H1 (cell line): ENCODE results near the gene MAGI1. TPM values are rescaled to one million over a fixed set of nuclear protein-coding genes. Genes with fewer than 3 reads are reported as not detected.

ENCODE experiments used
- CTCF ChIA-PET: fragments of 300-600 bp; sonication (Branson Sonifier 250); formaldehyde crosslinking; loops from one replicate; lab custom pipeline; 2021; ENCODE audit not compliant: partially characterized antibody; lab: Charles Lee
- POLR2A ChIA-PET: fragments of 300-600 bp; sonication (Branson Sonifier 250); formaldehyde crosslinking; loops from one replicate; lab custom pipeline; 2021; ENCODE audit warnings: inconsistent platforms; ENCODE audit not compliant: partially characterized antibody; lab: Charles Lee
- DNase-seq, 2 experiments: peaks; one replicate each; pipeline versions ENCODE4 v3.0.0 to v3.0.0-alpha.2; 2010 to 2022; ENCODE audit warnings: low spot score in 2 of 2, low read depth in 1 of 2, mixed read lengths in 1 of 2
- FAIRE-seq: peaks from 2 replicates; lab custom pipeline; 2011; peaks lifted over from hg19 to GRCh38; lab: Jason Lieb, UNC
- H2AFZ ChIP-seq: 2 replicates; pipeline ENCODE4 v1.8.1; 2012; ENCODE audit warnings: low read length, inconsistent platforms
- H2AK5ac ChIP-seq: 2 replicates; pipeline ENCODE4 v1.6.1; 2013; ENCODE audit warnings: low read depth, low read length
- H2BK120ac ChIP-seq: replicated peaks from 2 replicates; pipeline ENCODE3; 2013; ENCODE audit warnings: low read depth, low read length, inconsistent platforms
- H2BK12ac ChIP-seq: 2 replicates; pipeline ENCODE4 v1.6.1; 2013; ENCODE audit warnings: low read depth, low read length
- H2BK15ac ChIP-seq: 2 replicates; pipeline ENCODE4 v1.6.1; 2013; ENCODE audit warnings: low read length
- H2BK20ac ChIP-seq: 2 replicates; pipeline ENCODE4 v1.6.1; 2013; ENCODE audit warnings: low read length
- H2BK5ac ChIP-seq: 2 replicates; pipeline ENCODE4 v1.6.1; 2013; ENCODE audit warnings: low read depth, low read length
- H3K14ac ChIP-seq: 2 replicates; pipeline ENCODE4 v1.6.1; 2013; ENCODE audit warnings: inconsistent platforms; ENCODE audit not compliant: insufficient read length
- H3K18ac ChIP-seq: 2 replicates; pipeline ENCODE4 v1.6.1; 2013; ENCODE audit warnings: low read length; ENCODE audit errors: extremely low read depth
- H3K23ac ChIP-seq: 2 replicates; pipeline ENCODE4 v1.6.1; 2013; ENCODE audit warnings: inconsistent platforms; ENCODE audit not compliant: insufficient read length
- H3K23me2 ChIP-seq: 2 replicates; pipeline ENCODE4 v1.6.1; 2013; ENCODE audit warnings: low read depth, low read length
- H3K27ac ChIP-seq: 2 replicates; pipeline ENCODE4 v1.6.1; 2011; ENCODE audit warnings: low read depth, low read length, inconsistent platforms
- H3K27me3 ChIP-seq, 4 experiments: replicated peaks in 1 of 4; 1 replicate in 1 of 4; 2 replicates in 3 of 4; pipeline versions ENCODE4 v1.6.1 to v1.8.1; 2011 to 2013; ENCODE audit warnings: low read length in 3 of 4, mild to moderate bottlenecking in 3 of 4, inconsistent platforms in 2 of 4, mixed read lengths in 2 of 4, moderate library complexity in 1 of 4; ENCODE audit not compliant: control insufficient read depth in 3 of 4, insufficient read depth in 3 of 4; ENCODE audit errors: extremely low read depth in 1 of 4
- H3K36me3 ChIP-seq, 4 experiments: 2 replicates each; pipeline versions ENCODE4 v1.6.1 to v1.8.1; 2011 to 2013; ENCODE audit warnings: mild to moderate bottlenecking in 4 of 4, low read length in 3 of 4, moderate library complexity in 2 of 4, control low read depth in 1 of 4, inconsistent platforms in 1 of 4; ENCODE audit not compliant: insufficient read depth in 4 of 4, control insufficient read depth in 2 of 4
- H3K4ac ChIP-seq: replicated peaks from 2 replicates; pipeline ENCODE3; 2013; ENCODE audit warnings: low read length, low read depth, mixed read lengths, inconsistent platforms; ENCODE audit not compliant: insufficient read length
- H3K4me1 ChIP-seq, 4 experiments: replicated peaks in 1 of 4; 1 replicate in 1 of 4; 2 replicates in 3 of 4; pipeline versions ENCODE4 v1.6.1 to v1.8.1; 2011 to 2013; ENCODE audit warnings: low read length in 3 of 4, inconsistent platforms in 2 of 4, mixed read lengths in 1 of 4; ENCODE audit not compliant: insufficient read depth in 4 of 4, control insufficient read depth in 3 of 4
- H3K4me2 ChIP-seq, 2 experiments: 2 replicates each; pipeline versions ENCODE4 v1.6.1 to v1.8.1; 2011 to 2013; ENCODE audit warnings: low read depth in 2 of 2, low read length in 2 of 2, control low read depth in 1 of 2, inconsistent platforms in 1 of 2, mild to moderate bottlenecking in 1 of 2; ENCODE audit not compliant: insufficient read depth in 1 of 2
- H3K4me3 ChIP-seq, 4 experiments: fragments of 200-600, 300-600 bp in 1 of 4; sonication (generic), shearing (Covaris generic), sonication (Bioruptor Twin) in 1 of 4; 2 replicates each; pipeline versions ENCODE4 v1.5.1 to v1.8.1; 2011 to 2016; ENCODE audit warnings: low read length in 4 of 4, low read depth in 3 of 4, control low read depth in 2 of 4, inconsistent platforms in 2 of 4, mild to moderate bottlenecking in 2 of 4, mixed read lengths in 1 of 4, moderate library complexity in 1 of 4; ENCODE audit not compliant: insufficient read depth in 2 of 4; ENCODE audit errors: extremely low read depth in 1 of 4
- H3K56ac ChIP-seq: replicated peaks from 2 replicates; pipeline ENCODE3; 2013; ENCODE audit warnings: low read depth, mild to moderate bottlenecking, mixed read lengths, low read length, inconsistent platforms; ENCODE audit not compliant: insufficient read length
- H3K79me1 ChIP-seq: 2 replicates; pipeline ENCODE4 v1.6.1; 2013; ENCODE audit warnings: low read depth, low read length, control low read depth
- H3K79me2 ChIP-seq, 2 experiments: 2 replicates each; pipeline versions ENCODE4 v1.6.1 to v1.8.1; 2012 to 2013; ENCODE audit warnings: low read length in 2 of 2, mild to moderate bottlenecking in 2 of 2, inconsistent platforms in 1 of 2; ENCODE audit not compliant: insufficient read depth in 2 of 2, control insufficient read depth in 1 of 2
- H3K9ac ChIP-seq, 4 experiments: replicated peaks in 1 of 4; 1 replicate in 1 of 4; 2 replicates in 3 of 4; pipeline versions ENCODE4 v1.6.1 to v1.8.1; 2011 to 2013; ENCODE audit warnings: low read depth in 3 of 4, low read length in 3 of 4, control low read depth in 2 of 4, mild to moderate bottlenecking in 2 of 4, moderate library complexity in 2 of 4, inconsistent platforms in 1 of 4; ENCODE audit errors: extremely low read depth in 1 of 4
- H3K9me3 ChIP-seq, 2 experiments: 2 replicates each; pipeline versions ENCODE4 v1.6.1 to v1.8.1; 2012 to 2013; ENCODE audit warnings: mild to moderate bottlenecking in 2 of 2, moderate library complexity in 2 of 2, control low read depth in 1 of 2, inconsistent platforms in 1 of 2, low read depth in 1 of 2, low read length in 1 of 2, mixed read lengths in 1 of 2; ENCODE audit not compliant: insufficient read depth in 2 of 2
- H4K20me1 ChIP-seq, 2 experiments: replicated peaks in 1 of 2; 2 replicates each; pipeline versions ENCODE3 to v1.8.1; 2011 to 2013; ENCODE audit warnings: inconsistent platforms in 2 of 2, low read length in 2 of 2, mild to moderate bottlenecking in 1 of 2; ENCODE audit not compliant: insufficient read depth in 2 of 2, control insufficient read depth in 1 of 2
- H4K5ac ChIP-seq: 2 replicates; pipeline ENCODE4 v1.6.1; 2013; ENCODE audit warnings: low read length, low read depth, mixed read lengths, inconsistent platforms; ENCODE audit not compliant: insufficient read length
- H4K8ac ChIP-seq: 2 replicates; pipeline ENCODE4 v1.8.0; 2013; ENCODE audit warnings: mild to moderate bottlenecking, moderate library complexity, low read length, inconsistent platforms; ENCODE audit not compliant: insufficient read depth; ENCODE audit errors: extremely low read depth
- H4K91ac ChIP-seq: replicated peaks from 2 replicates; pipeline ENCODE3; 2013; ENCODE audit warnings: low read length, mixed read lengths, inconsistent platforms; ENCODE audit not compliant: insufficient read length
- BRCA1 ChIP-seq: IDR thresholded peaks from 2 replicates; pipeline ENCODE4 v1.6.1; 2012; ENCODE audit warnings: low read depth, low read length, improper control_type of control experiment
- EGR1 ChIP-seq: IDR thresholded peaks from 2 replicates; pipeline ENCODE4 v1.6.1; 2011; ENCODE audit warnings: low read depth, low read length, borderline replicate concordance
- KDM4A ChIP-seq: IDR thresholded peaks from one replicate; pipeline ENCODE4 v1.7.1; 2012; ENCODE audit warnings: low read depth, mild to moderate bottlenecking, moderate library complexity, low read length, inconsistent platforms; ENCODE audit not compliant: severe bottlenecking
- TAF1 ChIP-seq: IDR thresholded peaks from 2 replicates; pipeline ENCODE4 v1.6.1; 2011; ENCODE audit warnings: mild to moderate bottlenecking, low read depth, low read length
- WGBS, 2 experiments: shearing (Covaris generic) in 1 of 2; methylation state at CpG; one replicate each; pipeline versions ENCODE4 v1.1.6 to v1.1.7; 2013 to 2015; ENCODE audit warnings: low lambda C conversion rate in 2 of 2, mixed read lengths in 2 of 2, inconsistent platforms in 1 of 2, low coverage in 1 of 2, missing lambda C conversion rate in 1 of 2; ENCODE audit not compliant: insufficient replicate concordance in 2 of 2, insufficient coverage in 1 of 2, insufficient read length in 1 of 2; ENCODE audit errors: extremely low coverage in 1 of 2, missing lambda C conversion rate in 1 of 2; 5-methylcytosine and 5-hydroxymethylcytosine counted together
- polyA plus RNA-seq, 7 experiments: library from polyadenylated mRNA; depleted of rRNA in 3 of 7; stranded (reverse) in 5 of 7; unstranded in 2 of 7; fragments of >200 nt in 5 of 7; fragments of 200-250 nt in 2 of 7; gene quantifications; 1 replicate in 5 of 7; 2 replicates in 1 of 7; 4 replicates in 1 of 7; pipeline versions ENCODE4 v1.2.1 to v1.2.3, GENCODE V29; 2011 to 2013; ENCODE audit warnings: missing spikeins in 2 of 7, mixed read lengths in 2 of 7
- total RNA-seq: library from RNA; stranded (reverse); fragmentation: NEBNext Ultra II Directional; extraction: Animal tissue kit (Norgen Biotek cat#: 25700); gene quantifications from 2 replicates; pipeline ENCODE4 v1.2.1, GENCODE V29; 2021

MAGI1 gene
- total and polyA plus RNA-seq, 2 of the 8 experiments (the other 6 are each of a cell fraction or from before 2014, with no cell fraction given) = 19.8 to 78.0 TPM

DNA sequence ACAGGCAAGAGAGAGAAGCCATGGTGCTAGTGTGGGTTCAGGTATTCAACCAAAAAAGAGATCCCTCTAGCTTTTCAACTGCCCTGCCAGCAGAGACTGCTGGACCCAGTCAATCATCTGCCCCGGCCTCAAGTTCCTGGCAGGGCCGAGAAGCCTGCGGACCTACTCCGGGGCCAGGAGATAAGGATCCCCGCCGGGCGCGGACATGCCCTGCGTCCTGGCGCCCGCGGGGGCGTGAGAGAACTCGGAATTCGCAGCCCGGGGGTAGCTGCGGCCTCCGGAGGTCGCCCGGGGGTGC, 821 bp upstream of the MAGI1 start:
- Histone ChIP-seq H3K79me2 (peaks cover 0 to 37% of the 10 kb centered on the region in 2 experiments; a peak in 3 of 4 replicates), H3K79me1 (0 out of 2 replicates have a peak, but pooled peaks cover 4% of the 10 kb centered on the region), H3K4me3 (peak overlapping the region; percentile 76 to 88 (median 78)), H3K4me2 (peak overlapping the region; percentile 83 to 97), H4K5ac (peak overlapping the region; percentile 88), H3K18ac (peak overlapping the region; percentile 64; the same call in 1 of the 2 replicates), H2BK15ac (no peak overlapping the region), H3K27ac (peak overlapping the region; percentile 60; the same call in 1 of the 2 replicates), H4K20me1 (peaks cover 2 to 3% of the 10 kb centered on the region in 2 experiments), H3K27me3 (no peaks in the 10 kb centered on the region), H4K91ac (no peak overlapping the region), H2AFZ (peak overlapping the region; percentile 47; the same call in 1 of the 2 replicates), H2BK5ac (peak overlapping the region; percentile 80; the same call in 1 of the 2 replicates), H3K14ac (no peak overlapping the region)
- TF ChIP-seq TAF1 (no peak), EGR1 (peak; percentile 88; the same call in 1 of the 2 replicates), BRCA1 (no peak), KDM4A (peak; percentile 63)
- TF ChIP-seq, all 59 proteins: peak for 2
- Histone ChIP-seq H2BK20ac (no peak overlapping the region), H2BK120ac (no peak overlapping the region), H3K4ac (no peak overlapping the region), H4K8ac (peak overlapping the region; percentile 75; the same call in 1 of the 2 replicates), H3K36me3 (peaks cover 0 to 3% (median 0%) of the 10 kb centered on the region in 4 experiments; a peak in 1 of 8 replicates), H3K56ac (peak overlapping the region; percentile 93), H3K9ac (peak overlapping the region in 3 of 4 experiments; percentile 13 to 44 (median 42); a peak in 3 of 7 replicates), H3K9me3 (no peaks in the 10 kb centered on the region), H3K4me1 (peaks cover 12 to 24% (median 15%) of the 10 kb centered on the region in 4 experiments), H2BK12ac (no peak overlapping the region; the same call in 1 of the 2 replicates), H3K23ac (no peak overlapping the region), H3K23me2 (peaks cover 16% of the 10 kb centered on the region), H2AK5ac (no peak overlapping the region)
- no peak for DNase-seq
- 2% methylated on average over 20 of the region's 20 CpGs; no CpG with 5 or more reads in 1 of the 2 experiments for WGBS, 2 experiments
- FAIRE-seq = no peak
- ChIA-PET CTCF (interaction anchor here (1.1 to 3.9 kb wide), 2 partner anchors 15 to 97 kb away, joined by 3 to 12 read pairs; no protein-coding TSS in a partner anchor), POLR2A (interaction anchor here (0.9 to 1.5 kb wide), 5 partner anchors 14 to 74 kb away, joined by 3 to 4 read pairs (median 3); no protein-coding TSS in a partner anchor)
